ENCODE results near the gene MAP3K13. TPM values are rescaled to one million over a fixed set of nuclear protein-coding genes. Genes with fewer than 3 reads are reported as not detected.

MAP3K13 gene
- total RNA-seq, 4 donors from 2014 or later, result 12.8 to 44.9 (median 19.6) TPM

DNA sequence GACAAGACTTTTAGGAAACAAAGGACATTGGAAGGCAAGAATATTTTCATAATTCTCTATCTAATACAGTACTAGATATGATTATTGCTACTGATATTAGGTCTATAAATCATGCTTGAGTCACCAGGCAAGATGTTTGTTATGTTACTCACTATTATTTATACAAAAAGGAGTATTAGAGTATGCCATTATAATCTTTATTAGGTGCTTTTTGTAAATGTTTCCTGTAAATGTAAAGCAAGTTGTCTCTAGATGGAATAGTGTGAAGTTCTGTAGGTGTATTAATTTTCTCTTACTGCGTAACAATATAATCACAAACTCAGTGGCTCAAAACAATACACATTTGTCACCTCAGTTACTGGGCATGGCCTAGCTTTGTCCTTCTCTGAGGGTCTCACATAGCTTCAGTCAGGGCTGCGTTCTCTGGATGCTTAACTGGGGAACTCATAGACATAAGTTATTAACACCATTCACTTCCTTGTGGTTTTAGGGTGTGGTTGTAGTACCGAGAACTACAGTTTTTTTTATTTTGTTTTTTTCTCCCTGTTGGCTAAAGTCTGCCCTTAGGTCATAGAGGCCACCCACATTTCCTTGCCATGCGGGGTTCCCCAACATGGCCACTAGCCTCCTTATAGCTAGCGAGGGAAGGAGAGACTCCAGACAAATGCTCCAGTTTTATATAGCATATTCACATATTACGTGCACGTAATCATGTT lies 20.3 kb upstream of the MAP3K13 start:
- no peaks in the 10 kb centered on the region for H3K36me3 ChIP-seq
- H3K4me3 ChIP-seq, result no peak overlapping the region
- no peaks in the 10 kb centered on the region for H3K4me1 ChIP-seq
- no peaks in the 10 kb centered on the region for H3K27me3 ChIP-seq
- DNase-seq (ENCODE audit: extremely low spot score), result no peak
- H3K27ac ChIP-seq (replicated peaks in 1 of 4), result no peak overlapping the region
- no peaks in the 10 kb centered on the region for H3K9me3 ChIP-seq
- intact Hi-C loops (cut with DNase I), result no loop called here
- WGBS, result 85% methylated on average over 7 of the region's 7 CpGs
- TF ChIP-seq EP300 (IDR thresholded peaks at IDR 0.05), result no peak
- TF ChIP-seq CTCF (IDR thresholded peaks at IDR 0.05), result no peak
- TF ChIP-seq POLR2A (IDR thresholded peaks at IDR 0.05; ENCODE audit: low read depth), result no peak
- no peak for TF ChIP-seq POLR2AphosphoS5 (IDR thresholded peaks at IDR 0.05)

- no peak overlapping the region for H3K4me3 ChIP-seq
- no peaks in the 10 kb centered on the region for H3K27me3 ChIP-seq
- no peak for DNase-seq (ENCODE audit: extremely low spot score)
- WGBS, result 93% methylated on average over 9 of the region's 9 CpGs
- TF ChIP-seq EP300 (IDR thresholded peaks at IDR 0.05), result no peak
- no peak for TF ChIP-seq CTCF (IDR thresholded peaks at IDR 0.05)
- no peak for TF ChIP-seq POLR2AphosphoS5 (IDR thresholded peaks at IDR 0.05)
- H3K36me3 ChIP-seq, result no peaks in the 10 kb centered on the region
- intact Hi-C loops (cut with DNase I), result no loop called here
- H3K27ac ChIP-seq (replicated peaks in 1 of 4), result no peak overlapping the region
- H3K9me3 ChIP-seq, result no peaks in the 10 kb centered on the region
- H3K4me1 ChIP-seq, result no peaks in the 10 kb centered on the region
Observed at GRCh38 chr3:185347399-185347798, 15.5 kb upstream of the MAP3K13 start.

- Histone ChIP-seq H3K36me3 (no peaks in the 10 kb centered on the region), H3K27me3 (no peaks in the 10 kb centered on the region), H3K4me1 (no peaks in the 10 kb centered on the region), H3K27ac (replicated peaks in 1 of 4) (no peak overlapping the region), H3K4me3 (no peak overlapping the region), H3K9me3 (no peaks in the 10 kb centered on the region)
- intact Hi-C loops (cut with DNase I), result loop anchor here (10.0 kb wide), 2 partner anchors 144 to 204 kb away; partner anchors contain the start of genes LIPH and TMEM41A
- WGBS, result 74% methylated on average over 6 of the region's 6 CpGs
- no peak for TF ChIP-seq EP300 (IDR thresholded peaks at IDR 0.05)
- TF ChIP-seq POLR2A (IDR thresholded peaks at IDR 0.05; ENCODE audit: low read depth), result no peak
- no peak for TF ChIP-seq POLR2AphosphoS5 (IDR thresholded peaks at IDR 0.05)
- no peak for TF ChIP-seq CTCF (IDR thresholded peaks at IDR 0.05)
- DNase-seq (ENCODE audit: extremely low spot score), result no peak
Observed at GRCh38 chr3:185350841-185351240, 12.1 kb upstream of the MAP3K13 start.

GRCh38 chr3:185351396-185351795 lies 11.5 kb upstream of the MAP3K13 start:
- no peak overlapping the region for H3K27ac ChIP-seq (replicated peaks in 1 of 4)
- no peak overlapping the region for H3K4me3 ChIP-seq
- no peak for DNase-seq (ENCODE audit: extremely low spot score)
- no peaks in the 10 kb centered on the region for H3K36me3 ChIP-seq
- TF ChIP-seq POLR2A (IDR thresholded peaks at IDR 0.05; ENCODE audit: low read depth), result no peak
- no peaks in the 10 kb centered on the region for H3K27me3 ChIP-seq
- no peaks in the 10 kb centered on the region for H3K4me1 ChIP-seq
- H3K9me3 ChIP-seq, result no peaks in the 10 kb centered on the region
- intact Hi-C loops (cut with DNase I), result loop anchor here (10.0 kb wide), 2 partner anchors 143 to 203 kb away; partner anchors contain the start of genes LIPH and TMEM41A
- 90% methylated on average over 2 of the region's 2 CpGs for WGBS

DNA sequence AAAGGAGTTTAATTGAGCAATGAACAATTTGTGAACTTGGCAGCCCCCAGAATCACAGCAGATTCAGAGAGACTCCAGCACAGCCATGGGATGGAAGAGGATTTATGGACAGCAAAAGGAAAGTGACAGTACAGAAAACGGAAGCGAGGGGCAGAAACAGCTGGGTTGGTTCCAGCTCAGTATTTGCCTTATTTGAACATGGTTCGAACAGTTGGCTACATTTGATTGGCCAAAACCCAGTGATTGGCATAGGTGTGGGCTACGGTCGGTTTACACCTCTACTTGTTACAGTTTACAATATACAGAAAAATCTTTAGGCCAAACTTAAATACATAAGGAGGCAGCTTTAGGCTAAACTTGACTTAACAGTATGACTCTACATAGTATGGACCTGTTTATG lies 9.7 kb upstream of the MAP3K13 start:
- no peaks in the 10 kb centered on the region for H3K4me1 ChIP-seq
- no peak overlapping the region for H3K27ac ChIP-seq (replicated peaks in 1 of 4)
- no peaks in the 10 kb centered on the region for H3K9me3 ChIP-seq
- H3K4me3 ChIP-seq, result no peak overlapping the region
- DNase-seq (ENCODE audit: extremely low spot score), result no peak
- no peaks in the 10 kb centered on the region for H3K27me3 ChIP-seq
- 90% methylated on average over 5 of the region's 5 CpGs for WGBS
- H3K36me3 ChIP-seq, result no peaks in the 10 kb centered on the region
- intact Hi-C loops (cut with DNase I), result loop anchor here (10.0 kb wide), 2 partner anchors 142 to 202 kb away; partner anchors contain the start of genes LIPH and TMEM41A
- TF ChIP-seq POLR2A (IDR thresholded peaks at IDR 0.05; ENCODE audit: low read depth), result no peak
- TF ChIP-seq POLR2AphosphoS5 (IDR thresholded peaks at IDR 0.05), result no peak
- no peak for TF ChIP-seq EP300 (IDR thresholded peaks at IDR 0.05)
- no peak for TF ChIP-seq CTCF (IDR thresholded peaks at IDR 0.05)

Data from esophagus muscularis mucosa (tissue), 4 donors.